ENCODE results near the gene NAT16. TPM values are rescaled to one million over a fixed set of nuclear protein-coding genes. Genes with fewer than 3 reads are reported as not detected.

NAT16 gene
- total and polyA plus RNA-seq, 2 of the 13 experiments (the other 11 are each of a cell fraction or from before 2014, with no cell fraction given): 0.04 TPM; not detected in 1

- TF ChIP-seq UBTF (CRISPR knock-in tag; IDR thresholded peaks at IDR 0.05) (no peak), HNF1A (IDR thresholded peaks at IDR 0.05; ENCODE audit: low read depth) (no peak), HNF1A (CRISPR knock-in tag; IDR thresholded peaks at IDR 0.05; ENCODE audit: borderline replicate concordance) (no peak), ZNF710 (CRISPR knock-in tag; IDR thresholded peaks at IDR 0.05; ENCODE audit: borderline replicate concordance) (peak; percentile 50; the same call in 1 of the 2 replicates), ZSCAN29 (CRISPR knock-in tag; conservative IDR thresholded peaks at IDR 0.05) (0 out of 2 replicates have a peak, but pooled peaks have one; percentile 10)
- TF ChIP-seq, protein P1, sequence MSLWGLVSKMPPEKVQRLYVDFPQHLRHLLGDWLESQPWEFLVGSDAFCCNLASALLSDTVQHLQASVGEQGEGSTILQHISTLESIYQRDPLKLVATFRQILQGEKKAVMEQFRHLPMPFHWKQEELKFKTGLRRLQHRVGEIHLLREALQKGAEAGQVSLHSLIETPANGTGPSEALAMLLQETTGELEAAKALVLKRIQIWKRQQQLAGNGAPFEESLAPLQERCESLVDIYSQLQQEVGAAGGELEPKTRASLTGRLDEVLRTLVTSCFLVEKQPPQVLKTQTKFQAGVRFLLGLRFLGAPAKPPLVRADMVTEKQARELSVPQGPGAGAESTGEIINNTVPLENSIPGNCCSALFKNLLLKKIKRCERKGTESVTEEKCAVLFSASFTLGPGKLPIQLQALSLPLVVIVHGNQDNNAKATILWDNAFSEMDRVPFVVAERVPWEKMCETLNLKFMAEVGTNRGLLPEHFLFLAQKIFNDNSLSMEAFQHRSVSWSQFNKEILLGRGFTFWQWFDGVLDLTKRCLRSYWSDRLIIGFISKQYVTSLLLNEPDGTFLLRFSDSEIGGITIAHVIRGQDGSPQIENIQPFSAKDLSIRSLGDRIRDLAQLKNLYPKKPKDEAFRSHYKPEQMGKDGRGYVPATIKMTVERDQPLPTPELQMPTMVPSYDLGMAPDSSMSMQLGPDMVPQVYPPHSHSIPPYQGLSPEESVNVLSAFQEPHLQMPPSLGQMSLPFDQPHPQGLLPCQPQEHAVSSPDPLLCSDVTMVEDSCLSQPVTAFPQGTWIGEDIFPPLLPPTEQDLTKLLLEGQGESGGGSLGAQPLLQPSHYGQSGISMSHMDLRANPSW (CRISPR knock-in tag; IDR thresholded peaks at IDR 0.05; ENCODE audit: borderline replicate concordance): no peak
- TF ChIP-seq, protein P2, sequence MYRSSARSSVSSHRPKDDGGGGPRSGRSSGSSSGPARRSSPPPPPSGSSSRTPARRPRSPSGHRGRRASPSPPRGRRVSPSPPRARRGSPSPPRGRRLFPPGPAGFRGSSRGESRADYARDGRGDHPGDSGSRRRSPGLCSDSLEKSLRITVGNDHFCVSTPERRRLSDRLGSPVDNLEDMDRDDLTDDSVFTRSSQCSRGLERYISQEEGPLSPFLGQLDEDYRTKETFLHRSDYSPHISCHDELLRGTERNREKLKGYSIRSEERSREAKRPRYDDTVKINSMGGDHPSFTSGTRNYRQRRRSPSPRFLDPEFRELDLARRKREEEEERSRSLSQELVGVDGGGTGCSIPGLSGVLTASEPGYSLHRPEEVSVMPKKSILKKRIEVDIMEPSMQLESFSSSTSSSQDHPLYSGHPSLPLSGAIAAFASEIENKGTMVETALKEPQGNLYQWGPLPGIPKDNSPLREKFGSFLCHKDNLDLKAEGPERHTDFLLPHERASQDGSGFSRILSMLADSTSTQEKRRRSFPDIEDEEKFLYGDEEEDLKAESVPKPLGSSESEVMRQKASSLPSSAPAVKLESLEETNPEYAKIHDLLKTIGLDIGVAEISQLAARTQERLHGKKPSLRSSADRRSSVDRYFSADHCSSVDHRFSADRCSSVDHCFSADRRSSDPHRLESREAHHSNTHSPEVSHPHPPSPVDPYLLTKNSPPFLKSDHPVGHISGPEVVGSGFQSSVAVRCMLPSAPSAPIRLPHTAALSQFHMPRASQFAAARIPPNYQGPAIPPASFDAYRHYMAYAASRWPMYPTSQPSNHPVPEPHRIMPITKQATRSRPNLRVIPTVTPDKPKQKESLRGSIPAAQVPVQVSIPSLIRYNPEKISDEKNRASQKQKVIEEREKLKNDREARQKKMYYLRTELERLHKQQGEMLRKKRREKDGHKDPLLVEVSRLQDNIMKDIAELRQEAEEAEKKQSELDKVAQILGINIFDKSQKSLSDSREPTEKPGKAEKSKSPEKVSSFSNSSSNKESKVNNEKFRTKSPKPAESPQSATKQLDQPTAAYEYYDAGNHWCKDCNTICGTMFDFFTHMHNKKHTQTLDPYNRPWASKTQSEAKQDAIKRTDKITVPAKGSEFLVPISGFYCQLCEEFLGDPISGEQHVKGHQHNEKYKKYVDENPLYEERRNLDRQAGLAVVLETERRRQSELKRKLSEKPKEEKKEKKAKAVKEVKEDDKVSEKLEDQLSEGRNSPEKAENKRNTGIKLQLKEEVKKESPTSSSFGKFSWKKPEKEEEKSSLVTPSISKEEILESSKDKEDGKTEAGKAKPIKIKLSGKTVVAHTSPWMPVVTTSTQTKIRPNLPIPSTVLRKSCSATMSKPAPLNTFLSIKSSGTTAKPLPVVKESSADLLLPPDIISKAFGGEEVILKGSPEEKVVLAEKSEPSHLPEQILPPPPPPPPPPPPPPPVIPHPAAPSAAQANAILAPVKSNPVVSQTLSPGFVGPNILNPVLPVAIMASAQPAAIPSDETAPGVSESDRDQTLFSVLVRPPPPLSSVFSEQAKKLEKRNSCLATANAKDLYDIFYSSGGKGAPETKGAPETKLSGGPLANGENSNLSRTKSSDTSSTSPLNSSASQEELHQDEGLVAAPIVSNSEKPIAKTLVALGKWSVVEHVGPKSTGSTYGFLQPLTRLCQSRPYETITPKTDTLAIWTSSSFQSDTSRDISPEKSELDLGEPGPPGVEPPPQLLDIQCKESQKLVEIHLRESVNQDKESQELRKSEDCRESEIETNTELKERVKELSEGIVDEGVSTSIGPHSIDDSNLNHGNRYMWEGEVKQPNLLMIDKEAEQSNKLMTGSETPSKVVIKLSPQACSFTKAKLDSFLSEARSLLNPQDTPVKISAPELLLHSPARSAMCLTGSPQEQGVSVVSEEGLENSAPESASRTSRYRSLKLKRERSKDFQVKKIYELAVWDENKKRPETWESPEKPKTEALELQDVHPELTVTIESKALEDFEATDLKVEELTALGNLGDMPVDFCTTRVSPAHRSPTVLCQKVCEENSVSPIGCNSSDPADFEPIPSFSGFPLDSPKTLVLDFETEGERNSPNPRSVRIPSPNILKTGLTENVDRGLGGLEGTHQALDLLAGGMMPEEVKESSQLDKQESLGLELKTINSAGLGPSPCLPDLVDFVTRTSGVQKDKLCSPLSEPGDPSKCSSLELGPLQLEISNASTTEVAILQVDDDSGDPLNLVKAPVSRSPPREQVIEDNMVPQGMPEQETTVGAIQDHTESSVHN (CRISPR knock-in tag; IDR thresholded peaks at IDR 0.05): no peak
Observed at GRCh38 chr7:101138213-101138870, 41.8 kb downstream of the NAT16 start (continued).
